ENCODE data around the gene PRKG1.

GRCh38 chr10:51773681-51774080 lies 699.4 kb downstream of the PRKG1 start:
- TF ChIP-seq ESRRA (CRISPR knock-in tag; IDR thresholded peaks at IDR 0.05; ENCODE audit: borderline replicate concordance) (no peak), CTCF (IDR thresholded peaks at IDR 0.05) (no peak)

All from WTC11 (cell line).